Activated CD4-positive, alpha-beta memory T cell treated with anti-CD3 and anti-CD28 coated beads, Interleukin-2, amount 10 ng/mL, durations not matched to agents 7 days and 5 days (primary cell): ENCODE results near the gene DPP10. TPM values are rescaled to one million over a fixed set of nuclear protein-coding genes. Genes with fewer than 3 reads are reported as not detected.
"Not testable (repeated sequence)": the region's sequence is repeated elsewhere in the genome, so short reads cannot be mapped to it uniquely, and the experiment has no call there.

Source experiments
- CTCF ChIA-PET: fragments of 350-600 bp; sonication (Branson Sonifier 250); formaldehyde crosslinking; loops from one replicate; lab custom pipeline; 2021; ENCODE audit warnings: antibody characterized with exemption, inconsistent platforms; lab: Charles Lee
- POLR2A ChIA-PET: fragments of 350-600 bp; sonication (Branson Sonifier 250); formaldehyde crosslinking; loops from one replicate; lab custom pipeline; 2021; ENCODE audit warnings: antibody characterized with exemption; lab: Charles Lee
- DNase-seq: peaks from one replicate; pipeline ENCODE4 v3.0.0-alpha.2; 2020
- H3K27ac Mint-ChIP-seq: one replicate; pipeline ENCODE4 v1.8.0; 2021; ENCODE audit warnings: mild to moderate bottlenecking, mixed read lengths
- H3K27me3 Mint-ChIP-seq: one replicate; pipeline ENCODE4 v1.8.0; 2021; ENCODE audit warnings: mixed read lengths
- H3K36me3 Mint-ChIP-seq: one replicate; pipeline ENCODE4 v1.8.0; 2021; ENCODE audit warnings: low read depth, mixed read lengths
- H3K4me1 Mint-ChIP-seq: one replicate; pipeline ENCODE4 v1.8.0; 2021; ENCODE audit warnings: mixed read lengths
- H3K4me3 Mint-ChIP-seq: one replicate; pipeline ENCODE4 v1.8.0; 2021; ENCODE audit warnings: mild to moderate bottlenecking, mixed read lengths
- H3K9me3 Mint-ChIP-seq: one replicate; pipeline ENCODE4 v1.8.0; 2021; ENCODE audit warnings: mixed read lengths
- total RNA-seq, 2 experiments: library from RNA; stranded (reverse); gene quantifications; one replicate each; pipeline ENCODE4 v1.2.3, GENCODE V29; 2021

Gene DPP10
- total RNA-seq, 2 experiments from 2014 or later = not detected

DNA sequence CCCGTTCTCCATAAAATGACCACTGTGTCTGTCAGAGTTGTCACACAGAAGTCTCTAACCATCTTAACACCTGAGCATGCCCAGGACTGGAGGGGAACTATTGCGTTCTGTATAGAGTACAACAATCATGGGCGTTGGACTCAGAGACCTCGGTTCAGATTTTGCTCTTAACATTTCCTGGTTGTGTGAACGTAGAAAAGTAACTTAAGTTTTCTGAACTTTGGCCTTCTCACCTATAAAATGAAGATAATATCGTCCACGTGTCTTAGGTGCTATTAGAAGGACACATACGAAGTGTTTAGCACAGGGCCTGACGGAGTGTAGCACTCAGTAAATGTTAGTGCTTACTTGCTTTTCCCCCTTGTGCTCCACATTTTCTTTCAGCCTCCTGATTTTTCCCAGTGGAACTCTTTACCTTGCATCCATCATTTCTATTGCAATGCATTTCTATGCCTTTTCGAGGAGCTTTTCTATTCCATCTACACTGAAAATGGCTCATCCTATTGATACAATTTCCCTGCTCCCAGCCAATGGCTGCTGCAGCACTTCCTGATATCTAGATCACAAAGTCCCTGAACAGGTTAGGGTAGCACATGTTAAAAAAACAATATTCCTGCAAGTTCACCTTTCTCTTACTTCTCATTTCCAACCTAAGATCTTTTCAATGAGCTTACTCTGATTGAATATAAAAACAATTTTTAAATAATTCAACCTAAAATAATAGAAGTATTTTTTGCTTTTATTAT is 22.7 kb downstream of the DPP10 start:
- ChIA-PET POLR2A (no interaction called here), CTCF (no interaction called here)
- no peak overlapping the region for H3K4me3 Mint-ChIP-seq

DNA sequence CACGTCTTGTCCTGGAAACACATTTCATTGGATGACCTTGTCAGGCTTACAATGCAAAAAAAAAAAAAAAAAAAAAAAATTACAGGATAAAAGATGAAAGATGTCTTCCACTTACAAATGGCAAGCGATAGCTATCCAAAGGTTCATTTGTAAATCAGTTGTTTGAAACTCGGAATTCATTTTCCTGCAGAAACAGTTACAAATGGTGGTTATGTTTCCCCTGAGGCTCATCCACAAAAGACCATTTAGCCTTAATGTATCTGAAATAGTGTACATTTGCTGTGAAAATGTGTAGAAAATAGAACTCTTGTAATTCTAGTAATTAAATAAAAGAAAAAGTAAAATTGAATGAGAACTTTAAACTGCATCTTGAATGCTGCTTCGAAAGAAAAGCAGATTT is 25.9 kb downstream of the DPP10 start:
- POLR2A ChIA-PET = no interaction called here
- DNase-seq = no peak
- Mint-ChIP-seq H3K36me3 (no peaks in the 10 kb centered on the region), H3K27ac (no peak overlapping the region), H3K27me3 (peaks cover 1% of the 10 kb centered on the region), H3K4me1 (no peaks in the 10 kb centered on the region), H3K4me3 (no peak overlapping the region), H3K9me3 (no peaks in the 10 kb centered on the region)
- CTCF ChIA-PET = no interaction called here

More for the DNA sequence above, 22.7 kb downstream of the DPP10 start:
- no peaks in the 10 kb centered on the region for H3K36me3 Mint-ChIP-seq
- no peak for DNase-seq
- H3K27me3 Mint-ChIP-seq = peaks cover 1% of the 10 kb centered on the region
- no peaks in the 10 kb centered on the region for H3K9me3 Mint-ChIP-seq
- H3K4me1 Mint-ChIP-seq = no peaks in the 10 kb centered on the region
- no peak overlapping the region for H3K27ac Mint-ChIP-seq

DNA sequence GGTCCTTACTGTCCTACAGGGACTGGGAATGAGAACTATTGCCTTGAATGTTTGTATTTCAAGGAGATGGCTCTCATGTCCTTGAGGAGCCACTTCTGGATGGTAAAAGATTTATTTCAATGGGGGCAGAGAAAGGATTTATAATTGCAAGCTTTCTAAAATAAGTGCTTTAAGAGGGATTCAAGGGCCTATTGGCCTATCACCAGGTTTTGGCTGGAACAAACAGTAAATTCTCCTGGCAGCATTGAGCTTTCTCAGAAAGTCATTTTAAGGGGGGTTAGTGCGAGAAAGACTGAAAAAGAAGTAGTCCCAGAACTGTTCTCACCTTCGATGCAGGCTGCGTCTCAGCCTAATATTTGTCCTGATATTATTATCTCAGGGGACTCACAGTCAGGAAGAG is 29.8 kb downstream of the DPP10 start:
- Mint-ChIP-seq H3K4me1 (no peaks in the 10 kb centered on the region), H3K9me3 (no peaks in the 10 kb centered on the region), H3K27ac (no peak overlapping the region), H3K4me3 (no peak overlapping the region), H3K27me3 (peaks cover 1% of the 10 kb centered on the region), H3K36me3 (no peaks in the 10 kb centered on the region)
- ChIA-PET CTCF (interaction anchor here (1.2 kb wide), 1 partner anchor 24 kb away, joined by 3 read pairs; no protein-coding TSS in a partner anchor), POLR2A (no interaction called here)
- no peak for DNase-seq

DNA sequence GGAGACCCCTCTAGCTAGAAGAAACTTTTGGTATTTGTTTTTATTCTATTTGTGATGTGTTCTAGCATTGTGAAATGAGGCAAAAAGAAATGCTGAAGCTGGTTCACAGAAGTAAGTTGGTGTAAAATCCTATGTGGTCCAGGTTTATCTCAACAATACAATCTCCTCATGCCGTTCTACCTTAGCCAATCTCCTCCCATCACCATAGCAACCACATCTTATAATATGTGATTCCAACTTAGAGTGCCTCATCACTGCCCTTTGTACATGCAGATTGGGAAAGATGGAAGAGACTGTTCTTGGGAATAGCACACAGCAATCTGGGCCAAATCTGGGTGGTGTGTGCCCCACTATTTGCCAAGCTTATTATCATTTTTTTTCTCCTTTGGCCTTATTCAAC is 30.3 kb downstream of the DPP10 start:
- ChIA-PET POLR2A (no interaction called here), CTCF (interaction anchor here (1.2 kb wide), 1 partner anchor 24 kb away, joined by 3 read pairs; no protein-coding TSS in a partner anchor)
- H3K36me3 Mint-ChIP-seq = no peaks in the 10 kb centered on the region
- peaks cover 1% of the 10 kb centered on the region for H3K27me3 Mint-ChIP-seq
- no peaks in the 10 kb centered on the region for H3K9me3 Mint-ChIP-seq
- H3K4me1 Mint-ChIP-seq = no peaks in the 10 kb centered on the region
- no peak overlapping the region for H3K4me3 Mint-ChIP-seq
- no peak overlapping the region for H3K27ac Mint-ChIP-seq
- DNase-seq = no peak

DNA sequence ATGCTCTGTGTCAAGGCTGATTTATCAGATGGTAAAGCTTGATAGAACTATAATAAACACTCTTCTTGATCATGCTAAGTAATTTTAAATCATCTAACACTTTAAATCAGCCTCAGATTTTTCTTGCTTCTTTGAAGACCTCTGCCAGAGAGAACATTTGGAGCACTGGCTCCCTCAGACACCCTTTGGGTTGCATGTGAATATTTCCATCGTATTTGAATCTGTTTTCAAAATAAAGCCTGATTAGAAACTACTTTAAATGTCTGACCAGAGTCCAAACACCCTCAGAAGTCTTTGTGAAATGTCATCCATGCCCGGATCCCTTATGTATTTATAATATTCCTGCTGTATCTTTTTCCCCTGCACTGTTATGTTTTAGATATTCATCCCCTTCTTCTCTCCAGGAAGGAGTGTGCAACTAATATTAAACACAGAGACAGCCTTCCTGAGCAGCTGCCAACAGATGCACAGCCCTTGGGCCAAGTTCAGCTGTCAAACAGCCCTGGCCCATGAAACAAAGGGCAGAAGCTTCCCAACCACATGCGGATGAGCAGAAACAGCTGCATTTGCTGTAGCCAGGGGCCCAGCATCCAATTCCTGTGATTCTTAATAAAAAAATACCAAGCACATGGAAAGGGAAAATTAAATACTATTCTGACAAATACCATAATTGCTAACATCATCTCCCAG is 46.5 kb downstream of the DPP10 start:
- no peaks in the 10 kb centered on the region for H3K9me3 Mint-ChIP-seq
- H3K27ac Mint-ChIP-seq = no peak overlapping the region
- no peak overlapping the region for H3K4me3 Mint-ChIP-seq
- no peak for DNase-seq
- no peaks in the 10 kb centered on the region for H3K27me3 Mint-ChIP-seq
- no peaks in the 10 kb centered on the region for H3K36me3 Mint-ChIP-seq
- H3K4me1 Mint-ChIP-seq = no peaks in the 10 kb centered on the region
- CTCF ChIA-PET = no interaction called here
- POLR2A ChIA-PET = no interaction called here

DNA sequence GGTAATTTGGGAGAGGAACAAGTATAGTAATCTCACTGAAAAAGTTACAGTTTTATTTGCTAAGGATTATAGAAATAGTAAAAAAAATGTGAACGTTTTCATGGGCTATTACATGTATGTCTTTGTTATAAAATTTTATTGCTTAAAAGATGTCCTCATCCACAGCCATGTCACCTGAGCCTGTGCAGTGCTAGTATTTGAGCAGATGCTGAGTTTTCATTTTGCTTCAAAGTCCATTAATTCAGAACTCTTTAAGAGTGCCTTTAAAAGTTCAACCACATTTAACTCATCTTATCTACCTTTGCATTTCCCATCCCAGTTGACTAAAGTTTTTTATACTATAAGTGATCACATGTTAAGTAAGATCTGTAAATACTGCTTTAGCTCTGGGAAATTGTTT is 52.6 kb downstream of the DPP10 start:
- ChIA-PET POLR2A (no interaction called here), CTCF (no interaction called here)
- no peaks in the 10 kb centered on the region for H3K27me3 Mint-ChIP-seq
- no peak overlapping the region for H3K27ac Mint-ChIP-seq
- no peaks in the 10 kb centered on the region for H3K4me1 Mint-ChIP-seq
- H3K9me3 Mint-ChIP-seq = no peaks in the 10 kb centered on the region
- DNase-seq = no peak
- H3K36me3 Mint-ChIP-seq = no peaks in the 10 kb centered on the region
- no peak overlapping the region for H3K4me3 Mint-ChIP-seq

DNA sequence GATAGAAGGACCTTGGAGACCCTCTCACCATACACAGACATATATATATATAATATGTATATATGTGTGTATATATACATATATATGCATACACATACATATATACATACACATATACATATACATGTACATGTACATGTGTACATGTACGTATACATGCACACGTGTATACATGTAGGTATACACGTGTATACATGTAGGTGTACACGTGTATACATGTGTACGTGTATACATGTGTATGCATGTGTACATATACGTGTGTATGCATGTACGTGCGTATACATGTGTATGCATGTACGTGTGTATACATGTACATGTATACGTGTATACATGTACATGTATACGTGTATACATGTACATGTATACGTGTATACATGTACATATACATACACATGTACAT is 54.5 kb downstream of the DPP10 start:
- no peaks in the 10 kb centered on the region for H3K27me3 Mint-ChIP-seq
- H3K9me3 Mint-ChIP-seq = no peaks in the 10 kb centered on the region
- ChIA-PET POLR2A (no interaction called here), CTCF (no interaction called here)
- no peak for DNase-seq
- no peaks in the 10 kb centered on the region for H3K36me3 Mint-ChIP-seq
- no peak overlapping the region for H3K27ac Mint-ChIP-seq
- H3K4me3 Mint-ChIP-seq = no peak overlapping the region
- no peaks in the 10 kb centered on the region for H3K4me1 Mint-ChIP-seq

DNA sequence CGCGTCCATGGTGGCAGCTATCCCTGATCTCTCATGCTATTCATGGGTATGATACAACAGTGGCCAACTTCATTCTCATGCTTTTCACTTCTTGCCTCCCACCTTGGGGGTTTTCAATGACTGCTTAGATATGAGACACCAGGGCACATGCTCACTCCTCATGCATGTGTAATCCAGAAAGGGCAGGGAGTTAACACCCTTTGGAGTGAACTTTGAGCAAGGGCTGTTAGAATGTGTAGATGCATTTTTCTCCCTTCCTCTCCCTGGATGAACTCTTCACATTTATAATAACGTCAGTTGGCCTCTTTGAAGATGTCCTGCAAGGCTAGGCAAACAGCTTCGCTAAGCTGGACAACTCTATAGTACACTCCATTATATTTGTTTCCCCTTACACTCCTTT is 56.7 kb downstream of the DPP10 start:
- H3K9me3 Mint-ChIP-seq = no peaks in the 10 kb centered on the region
- H3K36me3 Mint-ChIP-seq = no peaks in the 10 kb centered on the region
- H3K4me1 Mint-ChIP-seq = no peaks in the 10 kb centered on the region
- POLR2A ChIA-PET = no interaction called here
- CTCF ChIA-PET = no interaction called here
- no peak overlapping the region for H3K4me3 Mint-ChIP-seq
- H3K27me3 Mint-ChIP-seq = no peaks in the 10 kb centered on the region
- DNase-seq = no peak
- no peak overlapping the region for H3K27ac Mint-ChIP-seq

DNA sequence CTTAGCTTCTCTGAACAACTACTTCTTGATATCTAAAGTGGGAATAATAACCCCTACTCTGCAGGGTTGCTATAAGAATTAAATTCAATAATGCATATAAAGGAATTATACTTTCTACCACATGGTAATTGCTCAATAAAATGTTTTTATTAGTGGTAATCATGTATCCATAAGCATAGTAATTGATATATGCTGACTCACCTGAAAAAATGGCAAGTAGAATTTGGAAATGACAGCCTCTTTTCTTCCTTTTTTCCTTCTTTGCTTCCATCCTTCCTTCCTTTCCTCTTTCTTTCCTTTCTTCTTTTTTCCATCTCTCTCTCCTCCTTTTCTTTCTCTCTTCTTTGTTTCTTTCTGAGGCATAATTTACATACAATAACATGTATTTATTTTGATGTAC is 65.3 kb downstream of the DPP10 start:
- Mint-ChIP-seq H3K9me3 (no peaks in the 10 kb centered on the region), H3K27ac (no peak overlapping the region), H3K27me3 (no peaks in the 10 kb centered on the region), H3K4me3 (no peak overlapping the region), H3K4me1 (no peaks in the 10 kb centered on the region), H3K36me3 (no peaks in the 10 kb centered on the region)
- DNase-seq = no peak
- POLR2A ChIA-PET = no interaction called here
- CTCF ChIA-PET = no interaction called here

DNA sequence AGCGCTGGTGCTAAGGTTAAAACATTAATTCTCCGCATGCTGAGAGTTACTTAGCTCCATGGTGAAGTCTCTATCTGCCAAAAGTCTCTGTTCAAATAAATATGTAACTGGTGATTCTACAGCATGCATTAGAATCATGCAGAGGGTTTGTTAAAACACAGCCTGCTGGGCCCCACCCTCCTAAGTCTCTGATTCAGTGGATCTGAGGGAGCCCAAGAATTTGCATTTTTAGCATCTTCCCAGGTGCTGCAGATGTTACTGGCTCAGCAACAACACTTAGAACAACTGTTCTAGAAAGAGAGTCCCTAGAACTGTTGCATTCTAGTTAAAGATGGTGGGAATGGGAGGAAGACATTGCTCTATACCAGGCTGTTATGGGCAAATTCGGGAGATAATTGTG is 73.4 kb downstream of the DPP10 start:
- ChIA-PET CTCF (no interaction called here), POLR2A (no interaction called here)
- DNase-seq = no peak
- Mint-ChIP-seq H3K36me3 (no peaks in the 10 kb centered on the region), H3K9me3 (no peaks in the 10 kb centered on the region), H3K4me1 (no peaks in the 10 kb centered on the region), H3K27me3 (no peaks in the 10 kb centered on the region), H3K4me3 (no peak overlapping the region), H3K27ac (no peak overlapping the region)

DNA sequence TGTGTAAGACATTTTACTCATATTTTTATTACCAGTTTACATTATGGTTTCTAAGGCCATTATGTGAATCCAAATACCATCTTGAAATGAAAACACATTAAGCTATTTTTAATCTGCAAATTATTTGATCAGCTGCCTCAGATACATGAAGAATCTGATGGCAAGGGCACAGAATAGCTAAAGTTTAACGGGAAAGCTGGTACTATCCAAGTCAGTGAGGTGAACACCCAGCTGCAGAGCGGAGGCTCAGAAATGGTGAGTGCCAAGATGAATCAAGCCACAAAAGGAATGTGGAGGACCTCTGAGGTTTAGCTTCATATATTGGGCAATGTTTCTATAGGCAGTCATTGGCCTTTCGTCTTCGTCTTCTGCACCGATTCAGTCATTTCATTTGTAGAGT is 75.1 kb downstream of the DPP10 start:
- no peak for DNase-seq
- Mint-ChIP-seq H3K9me3 (no peaks in the 10 kb centered on the region), H3K4me1 (no peaks in the 10 kb centered on the region), H3K4me3 (no peak overlapping the region), H3K27ac (no peak overlapping the region), H3K36me3 (no peaks in the 10 kb centered on the region), H3K27me3 (no peaks in the 10 kb centered on the region)
- ChIA-PET POLR2A (no interaction called here), CTCF (no interaction called here)

DNA sequence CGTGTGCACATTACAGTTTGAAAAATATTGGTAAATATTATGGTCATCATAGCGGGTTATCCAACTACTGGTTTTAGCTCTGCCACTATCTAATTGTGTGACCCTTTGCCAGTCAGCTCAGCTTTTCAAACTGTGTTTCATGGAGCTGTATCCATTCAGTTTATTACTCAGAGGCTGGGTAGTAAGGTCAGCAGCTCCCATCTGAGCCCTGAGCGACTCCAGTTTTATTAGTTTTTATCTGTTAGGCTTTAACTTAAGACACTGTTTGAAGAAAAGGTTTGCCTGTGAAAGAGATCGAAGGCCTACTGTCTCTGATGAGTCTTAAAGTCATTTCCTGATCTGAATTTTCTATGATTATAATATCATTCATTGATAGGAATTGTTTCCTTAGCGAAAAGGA is 76.3 kb downstream of the DPP10 start:
- Mint-ChIP-seq H3K36me3 (no peaks in the 10 kb centered on the region), H3K27me3 (no peaks in the 10 kb centered on the region), H3K9me3 (no peaks in the 10 kb centered on the region), H3K27ac (no peak overlapping the region), H3K4me3 (no peak overlapping the region), H3K4me1 (no peaks in the 10 kb centered on the region)
- ChIA-PET POLR2A (no interaction called here), CTCF (no interaction called here)
- no peak for DNase-seq

DNA sequence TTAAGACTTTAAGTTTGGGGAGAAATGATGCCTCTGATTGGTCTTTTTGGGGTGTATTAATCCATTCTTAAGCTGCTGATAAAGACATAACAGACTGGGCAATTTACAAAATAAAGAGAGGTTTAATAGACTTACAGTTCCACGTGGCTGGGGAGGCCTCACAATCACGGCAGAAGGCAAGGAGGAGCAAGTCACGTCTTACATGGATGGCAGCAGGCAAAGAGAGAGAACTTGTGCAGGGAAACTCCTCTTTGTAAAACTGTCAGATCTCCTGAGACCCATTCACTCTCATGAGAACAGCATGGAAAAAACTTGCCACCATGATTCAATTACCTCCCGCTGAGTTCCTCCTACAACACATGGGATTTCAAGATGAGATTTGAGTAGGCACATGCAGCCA is 80.2 kb downstream of the DPP10 start:
- H3K4me1 Mint-ChIP-seq, H3K36me3 Mint-ChIP-seq, H3K9me3 Mint-ChIP-seq, POLR2A ChIA-PET, H3K27ac Mint-ChIP-seq, H3K4me3 Mint-ChIP-seq, H3K27me3 Mint-ChIP-seq, CTCF ChIA-PET, DNase-seq: not testable (repeated sequence)

DNA sequence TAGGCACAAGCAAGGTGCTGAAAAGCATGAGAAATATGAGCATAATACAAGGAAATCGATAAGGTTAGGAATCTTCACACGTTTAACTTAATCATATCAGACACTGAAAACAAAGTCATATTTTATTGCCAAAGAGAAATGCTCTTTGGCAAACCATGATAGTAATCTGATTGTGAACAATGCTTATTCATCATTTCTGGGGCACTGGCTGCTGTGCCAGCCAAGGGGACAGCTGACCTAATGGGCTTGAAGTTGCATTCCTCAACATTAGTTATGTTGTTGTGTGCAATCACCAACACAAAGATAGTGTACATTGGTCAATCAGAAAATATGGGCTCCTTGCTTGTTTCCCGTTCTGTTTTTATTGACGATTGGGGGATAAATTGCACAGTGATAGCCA is 83.5 kb downstream of the DPP10 start:
- no peaks in the 10 kb centered on the region for H3K36me3 Mint-ChIP-seq
- CTCF ChIA-PET = no interaction called here
- no peaks in the 10 kb centered on the region for H3K9me3 Mint-ChIP-seq
- POLR2A ChIA-PET = no interaction called here
- H3K4me1 Mint-ChIP-seq = no peaks in the 10 kb centered on the region
- no peak for DNase-seq
- no peaks in the 10 kb centered on the region for H3K27me3 Mint-ChIP-seq
- no peak overlapping the region for H3K27ac Mint-ChIP-seq
- no peak overlapping the region for H3K4me3 Mint-ChIP-seq
